ENCODE measurements around the gene NPIPB13.
"Not testable (repeated sequence)": the region's sequence is repeated elsewhere in the genome, so short reads cannot be mapped to it uniquely, and the experiment has no call there.

Gene NPIPB13

GRCh38 chr16:30248379-30248778 is at the start of gene NPIPB13:
TSS of gene NPIPB13 (minus strand) at chr16:30248479. CDS start at chr16:30245573, 2,906 bp downstream.
- DNase-seq (ENCODE audit: low read depth): not testable (repeated sequence)

- DNase-seq (ENCODE audit: low read depth): not testable (repeated sequence)
Observed at GRCh38 chr16:30282357-30282756, 34.1 kb upstream of the NPIPB13 start.

- not testable (repeated sequence) for DNase-seq (ENCODE audit: low read depth)
Observed at GRCh38 chr16:30278523-30278922, 30.2 kb upstream of the NPIPB13 start.

GRCh38 chr16:30217082-30217481 is 31.2 kb downstream of the NPIPB13 start:
- DNase-seq (ENCODE audit: low read depth): not testable (repeated sequence)

DNA sequence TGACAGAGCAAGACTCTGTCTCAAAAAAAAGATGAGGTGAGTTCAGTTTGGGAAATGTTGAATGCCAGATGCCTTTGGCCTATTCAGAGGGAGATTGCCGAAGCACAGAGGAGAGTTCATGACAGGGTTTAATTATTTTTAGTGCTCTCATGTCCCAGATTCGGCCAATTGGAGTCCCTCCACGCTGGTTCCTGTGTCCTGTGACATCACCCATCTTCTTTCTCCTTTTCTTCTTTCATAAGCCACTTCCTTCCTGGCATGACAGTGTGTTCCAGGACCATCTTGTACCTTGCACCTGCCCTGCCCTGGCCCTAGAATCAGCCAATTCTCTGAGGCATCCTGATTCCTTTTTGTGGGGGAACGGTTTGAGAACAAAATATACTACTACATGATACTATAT is 36.9 kb downstream of the NPIPB13 start:
- DNase-seq (ENCODE audit: low read depth): not testable (repeated sequence)

DNA sequence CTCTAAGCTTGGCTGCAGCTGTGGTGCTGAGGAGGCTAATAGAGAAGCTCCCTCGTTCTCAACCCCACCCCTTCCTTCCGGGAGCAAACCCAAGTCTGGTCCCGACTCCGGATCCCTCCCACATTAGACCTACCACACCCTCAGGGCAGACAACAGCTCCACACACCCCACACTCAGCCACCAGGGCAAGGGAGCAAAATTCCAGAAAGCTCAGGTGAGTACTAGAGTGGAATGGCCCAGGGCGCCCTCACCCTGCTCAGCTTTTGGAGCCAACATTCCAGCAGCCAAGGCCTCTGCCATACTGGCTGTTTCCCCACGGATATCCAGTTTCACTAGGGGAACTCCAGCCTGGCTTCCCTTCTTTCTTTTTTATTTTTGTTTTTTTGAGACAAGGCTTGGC is 39.2 kb downstream of the NPIPB13 start:
- DNase-seq (ENCODE audit: low read depth): not testable (repeated sequence)

- DNase-seq (ENCODE audit: low read depth): not testable (repeated sequence)
Observed at GRCh38 chr16:30207063-30207704, 41.1 kb downstream of the NPIPB13 start.

- DNase-seq (ENCODE audit: low read depth): not testable (repeated sequence)
Observed at GRCh38 chr16:30206252-30206651, 42.0 kb downstream of the NPIPB13 start.

DNA sequence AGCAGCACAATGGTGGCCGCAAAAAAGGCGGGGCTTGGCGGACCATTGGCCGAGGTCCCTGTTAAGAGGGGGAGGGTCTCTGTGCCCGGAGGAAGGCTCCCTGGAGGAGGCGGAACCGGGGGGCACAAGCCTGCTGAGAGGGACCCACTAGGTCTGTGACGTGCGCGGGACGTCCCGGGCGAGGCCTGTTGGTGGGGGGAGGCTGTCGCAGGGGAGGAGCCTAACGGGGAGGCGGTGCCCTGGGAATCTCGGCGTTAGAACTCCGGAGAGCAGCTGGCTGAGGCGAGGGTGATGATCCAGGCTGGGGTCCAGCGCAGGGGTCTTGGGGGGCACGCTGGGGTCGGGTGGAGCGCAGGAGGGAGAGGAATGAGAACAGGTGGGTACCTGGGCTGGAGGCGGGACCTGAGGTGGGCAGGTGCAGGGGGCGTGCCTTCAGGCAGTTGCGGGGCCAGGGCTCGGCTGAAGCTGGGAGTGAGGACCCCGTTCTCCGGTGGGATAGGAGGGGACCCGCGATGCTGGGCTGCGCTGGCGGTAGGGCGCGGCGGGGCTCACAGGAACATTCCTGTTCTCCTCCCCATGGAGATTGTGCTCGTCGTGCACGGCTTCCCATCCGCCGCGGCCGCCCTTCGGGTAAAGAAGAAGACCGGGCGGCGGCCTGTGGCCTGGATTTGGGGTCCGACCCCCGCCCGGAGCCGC is 42.6 kb downstream of the NPIPB13 start:
- not testable (repeated sequence) for DNase-seq (ENCODE audit: low read depth)

GRCh38 chr16:30199608-30200343 is 48.5 kb downstream of the NPIPB13 start:
- DNase-seq (ENCODE audit: low read depth): not testable (repeated sequence)

DNA sequence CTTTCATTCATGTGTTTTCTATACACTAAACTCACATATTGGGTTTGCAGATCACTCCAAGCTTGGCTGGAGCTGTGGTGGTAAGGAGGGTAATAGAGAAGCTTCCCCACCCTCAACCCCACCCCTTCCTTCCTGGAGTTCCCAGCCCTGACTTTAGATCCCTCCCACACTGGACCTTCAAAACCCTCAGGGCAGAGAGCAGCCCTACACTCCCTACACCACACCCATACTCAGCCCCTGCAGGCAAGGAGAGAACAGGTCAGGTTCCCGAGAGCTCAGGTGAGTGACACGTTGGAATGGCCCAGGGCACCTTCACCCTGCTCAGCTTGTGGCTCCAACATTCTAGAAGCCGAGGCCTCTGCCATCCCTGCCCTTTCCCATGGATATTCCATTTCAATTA is 49.2 kb downstream of the NPIPB13 start, which contains the start of gene SULT1A3:
Gene SULT1A3 (plus strand): TSS at position 207 of the 400 bp plus-strand sequence. CDS start 1,474 bp downstream, outside the sequence.
- not testable (repeated sequence) for DNase-seq (ENCODE audit: low read depth)

Data from fibroblast of the conjunctiva (primary cell).